Measurements from ENCODE around the gene HMGB1.
"Not testable (repeated sequence)": the region's sequence is repeated elsewhere in the genome, so short reads cannot be mapped to it uniquely, and the experiment has no call there.

HMGB1 gene

GRCh38 chr13:30464496-30465342, 1.0 kb downstream of the HMGB1 start:
- peak; percentile 56 to 84 for DNase-seq

GRCh38 chr13:30463787-30464495, 1.8 kb downstream of the HMGB1 start:
- DNase-seq: peak in 1 of 2 experiments; percentile 81

DNA sequence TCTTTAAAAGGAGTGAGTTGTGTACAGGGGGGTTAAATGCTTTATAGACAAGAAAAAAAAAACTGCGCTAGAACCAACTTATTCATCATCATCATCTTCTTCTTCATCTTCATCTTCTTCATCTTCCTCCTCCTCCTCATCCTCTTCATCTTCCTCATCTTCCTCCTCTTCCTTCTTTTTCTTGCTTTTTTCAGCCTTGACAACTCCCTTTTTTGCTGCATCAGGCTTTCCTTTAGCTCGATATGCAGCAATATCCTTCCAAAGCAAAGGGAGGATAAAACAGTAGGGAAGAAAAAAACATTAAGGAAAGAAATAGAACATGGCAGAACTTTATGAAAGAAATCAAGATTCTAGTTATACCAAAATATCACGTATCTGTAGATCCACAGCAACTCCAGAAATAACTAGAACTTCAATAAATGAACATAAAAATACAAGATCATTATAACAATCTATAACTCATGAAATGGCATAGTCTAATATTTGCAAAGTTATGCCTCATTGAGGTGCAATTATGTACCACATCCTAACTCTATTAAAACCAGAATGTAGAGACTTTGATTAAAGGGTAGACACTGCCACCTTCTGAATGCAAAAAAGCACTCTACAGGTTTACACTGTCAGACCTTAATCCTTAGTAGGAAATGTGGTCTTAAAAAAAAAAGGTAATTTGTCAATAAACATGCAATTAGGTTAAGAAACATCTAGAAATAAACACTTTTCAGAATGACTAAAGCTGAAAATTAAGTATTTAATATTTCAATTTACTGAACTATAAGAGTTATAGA, 4.3 kb downstream of the HMGB1 start:
- peak in 1 of 2 experiments; percentile 48 for DNase-seq

GRCh38 chr13:30457306-30457891, 8.3 kb downstream of the HMGB1 start:
- DNase-seq: peak in 1 of 2 experiments; percentile 31

GRCh38 chr13:30456290-30456689, 9.4 kb downstream of the HMGB1 start:
- no peak for DNase-seq

DNA sequence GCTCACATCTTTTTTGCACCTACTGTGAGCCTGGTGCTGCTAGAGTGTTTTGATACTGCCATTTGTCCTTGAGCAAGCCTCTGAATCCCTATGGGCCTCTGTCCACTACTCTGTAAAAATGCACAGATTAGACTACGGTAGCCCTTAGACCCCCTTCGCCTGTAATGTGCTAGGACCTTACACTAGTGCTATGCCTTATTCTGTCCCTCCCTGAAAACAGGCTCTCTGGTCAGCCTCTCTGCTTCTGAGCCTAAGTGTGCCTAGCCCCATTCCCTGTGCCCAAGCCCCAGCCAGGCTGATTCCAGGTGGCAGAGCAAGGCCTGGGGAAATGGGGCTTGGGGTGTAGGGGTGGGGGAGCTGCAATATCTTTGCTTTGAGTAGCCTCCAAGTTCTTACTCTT, 10.7 kb downstream of the HMGB1 start:
- DNase-seq: no peak

- DNase-seq: peak in 1 of 2 experiments; percentile 31
These were observed 12.0 kb downstream of the HMGB1 start for GRCh38 chr13:30453727-30454126.

GRCh38 chr13:30451476-30451875, 14.3 kb downstream of the HMGB1 start:
- not testable (repeated sequence) for DNase-seq

DNA sequence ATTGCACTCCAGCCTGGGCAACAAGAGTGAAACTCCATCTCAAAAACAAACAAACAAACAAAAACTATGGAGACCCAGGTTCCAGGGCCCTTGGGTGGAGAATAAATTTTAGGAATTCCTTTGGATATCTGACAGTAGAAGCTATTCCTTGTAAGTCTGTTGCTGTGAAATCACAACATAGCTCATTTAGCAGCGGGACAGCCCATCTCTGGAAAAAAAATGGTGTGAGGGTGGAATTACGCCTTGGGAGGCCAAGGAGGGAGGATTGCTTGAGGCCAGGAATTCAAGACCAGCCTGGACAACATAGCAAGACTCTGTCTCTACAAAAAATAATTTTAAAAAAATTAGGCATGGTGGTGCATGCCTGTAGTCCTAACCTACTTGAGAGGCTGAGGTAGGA, 15.7 kb downstream of the HMGB1 start:
- no peak for DNase-seq

DNA sequence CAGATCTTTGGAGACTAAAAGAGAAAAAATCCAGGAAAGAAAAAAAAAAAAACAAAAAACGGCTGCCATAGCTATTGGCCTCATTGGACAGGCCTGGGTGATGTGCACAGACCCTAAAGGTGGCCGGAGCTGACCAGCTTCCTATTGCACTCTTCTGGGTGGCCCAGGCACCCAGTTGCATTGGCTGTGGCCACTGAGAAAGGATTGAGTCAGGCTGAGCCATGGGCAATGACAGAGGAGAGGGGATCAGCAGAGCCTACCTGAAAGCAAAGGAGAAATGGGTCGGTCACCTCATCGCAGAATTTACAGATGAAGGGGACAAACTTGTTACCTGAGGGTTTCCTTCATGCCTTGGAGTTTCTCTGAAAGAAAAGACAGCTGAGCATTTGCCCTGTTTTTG, 17.3 kb downstream of the HMGB1 start:
- no peak for DNase-seq

- DNase-seq: no peak
These were observed 19.6 kb downstream of the HMGB1 start for GRCh38 chr13:30446126-30446500.

DNA sequence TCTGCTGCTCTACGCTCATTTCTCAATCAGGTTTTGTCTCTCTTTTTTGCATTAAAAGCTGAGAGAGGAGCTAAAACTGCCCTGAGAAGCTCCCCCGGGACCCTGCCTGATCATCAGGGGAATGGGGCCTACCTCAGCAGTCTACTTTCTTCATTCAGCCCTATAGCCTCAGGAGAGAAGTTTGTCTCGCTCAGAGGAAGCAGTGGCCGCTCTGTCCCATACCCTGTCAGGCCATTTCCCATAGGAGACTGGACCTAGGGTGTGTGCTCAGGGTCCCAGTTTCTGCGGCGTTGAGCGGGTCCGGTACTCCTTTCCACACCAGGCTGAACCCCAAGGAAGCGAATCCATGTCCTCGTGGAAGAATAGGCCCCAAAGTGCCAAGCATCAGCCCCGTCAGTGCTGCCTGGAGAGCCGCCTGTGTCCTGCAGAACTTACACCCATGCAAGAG, 21.8 kb downstream of the HMGB1 start:
- DNase-seq: no peak

GRCh38 chr13:30443491-30443890, 22.2 kb downstream of the HMGB1 start:
- not testable (repeated sequence) for DNase-seq

GRCh38 chr13:30442926-30443325, 22.8 kb downstream of the HMGB1 start:
- no peak for DNase-seq

DNA sequence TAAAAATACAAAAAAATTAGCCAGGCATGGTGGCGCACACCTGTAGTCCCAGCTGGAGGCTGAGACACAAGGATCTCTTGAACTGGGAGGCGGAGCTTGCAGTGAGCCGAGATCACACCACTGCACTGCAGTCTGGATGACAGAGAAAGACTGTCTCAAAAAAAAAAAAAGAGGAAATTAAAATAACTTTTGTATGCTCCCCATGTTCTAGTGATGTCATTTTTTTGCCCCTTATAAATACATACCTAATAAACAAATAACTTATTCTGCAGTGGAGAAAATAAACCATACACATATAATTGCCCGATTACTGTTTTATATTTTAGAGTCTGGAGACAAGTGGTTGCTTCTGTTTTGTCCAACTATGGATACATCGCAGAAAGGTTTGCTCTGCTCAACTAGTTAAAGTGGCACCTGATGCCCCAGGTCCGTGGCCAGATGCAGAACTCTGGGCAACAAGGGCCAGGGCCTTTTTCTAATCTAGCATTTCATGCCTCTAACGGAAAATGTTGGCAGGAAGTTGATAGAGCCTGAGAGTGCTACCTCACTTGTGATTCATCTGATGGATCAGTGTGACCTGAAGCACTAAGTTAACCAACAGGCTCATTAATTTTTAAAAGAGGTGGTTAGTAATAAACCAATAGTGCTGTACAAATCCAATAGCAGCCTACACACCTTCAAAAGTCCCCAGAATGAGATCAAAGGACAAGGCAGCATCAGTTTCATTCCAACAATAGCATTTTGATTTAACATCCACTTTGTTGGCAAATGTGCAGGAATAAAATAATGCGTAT, 24.6 kb downstream of the HMGB1 start:
- DNase-seq: no peak

DNA sequence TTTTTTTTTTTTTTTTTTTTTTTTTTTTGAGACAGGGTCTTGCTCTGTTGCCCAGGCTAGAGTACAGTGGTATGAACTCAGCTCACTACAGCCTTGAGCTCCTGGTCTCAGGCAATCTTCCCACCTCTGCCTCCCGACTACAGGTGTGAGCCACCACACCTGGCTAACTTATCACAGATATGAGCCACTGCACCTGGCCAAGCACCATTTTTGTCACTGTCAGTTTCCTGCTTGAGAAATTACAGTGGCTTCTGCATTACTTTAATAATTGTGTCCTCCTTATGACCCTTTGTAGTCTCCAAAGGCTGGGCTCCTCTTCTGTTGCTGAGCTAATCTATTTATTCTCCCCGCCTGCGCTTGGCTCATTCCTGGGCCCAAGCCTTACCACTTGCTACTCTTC, 27.4 kb downstream of the HMGB1 start:
- DNase-seq: no peak

GRCh38 chr13:30437177-30437576, 28.6 kb downstream of the HMGB1 start:
- no peak for DNase-seq

GRCh38 chr13:30435911-30436451, 29.8 kb downstream of the HMGB1 start:
- no peak for DNase-seq

GRCh38 chr13:30431269-30431940, 34.3 kb downstream of the HMGB1 start:
- no peak for DNase-seq

- DNase-seq: no peak
These were observed 35.7 kb downstream of the HMGB1 start for GRCh38 chr13:30429721-30430694.

Data from NCI-H524 (cell line).